ENCODE measurements around the gene TRIM50. TPM values are rescaled to one million over a fixed set of nuclear protein-coding genes. Genes with fewer than 3 reads are reported as not detected.
"Not testable (repeated sequence)": the region's sequence is repeated elsewhere in the genome, so short reads cannot be mapped to it uniquely, and the experiment has no call there.

The TRIM50 gene
- total and polyA plus RNA-seq, 4 donors, result 0.14 to 1.4 (median 0.15) TPM

DNA sequence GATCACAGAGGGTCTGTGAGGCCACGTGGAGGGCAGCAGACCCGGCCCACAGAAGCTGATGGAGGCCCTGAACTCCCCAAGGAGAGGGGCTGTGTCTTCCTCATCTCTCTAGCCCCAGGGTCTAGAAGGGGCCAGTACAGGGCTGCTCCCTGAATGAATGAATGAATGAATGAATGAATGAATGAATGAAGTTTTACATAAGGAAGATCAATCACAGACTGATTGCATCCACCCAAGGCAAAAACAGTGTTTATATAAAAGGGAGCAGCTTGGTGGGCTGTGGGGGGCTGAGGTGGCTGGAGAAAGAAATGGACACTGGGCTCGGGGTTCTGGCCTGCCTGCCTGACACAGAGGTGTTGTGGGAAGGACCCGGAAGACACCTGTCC lies 14.4 kb downstream of the TRIM50 start (continued):
- TF ChIP-seq, protein P1, sequence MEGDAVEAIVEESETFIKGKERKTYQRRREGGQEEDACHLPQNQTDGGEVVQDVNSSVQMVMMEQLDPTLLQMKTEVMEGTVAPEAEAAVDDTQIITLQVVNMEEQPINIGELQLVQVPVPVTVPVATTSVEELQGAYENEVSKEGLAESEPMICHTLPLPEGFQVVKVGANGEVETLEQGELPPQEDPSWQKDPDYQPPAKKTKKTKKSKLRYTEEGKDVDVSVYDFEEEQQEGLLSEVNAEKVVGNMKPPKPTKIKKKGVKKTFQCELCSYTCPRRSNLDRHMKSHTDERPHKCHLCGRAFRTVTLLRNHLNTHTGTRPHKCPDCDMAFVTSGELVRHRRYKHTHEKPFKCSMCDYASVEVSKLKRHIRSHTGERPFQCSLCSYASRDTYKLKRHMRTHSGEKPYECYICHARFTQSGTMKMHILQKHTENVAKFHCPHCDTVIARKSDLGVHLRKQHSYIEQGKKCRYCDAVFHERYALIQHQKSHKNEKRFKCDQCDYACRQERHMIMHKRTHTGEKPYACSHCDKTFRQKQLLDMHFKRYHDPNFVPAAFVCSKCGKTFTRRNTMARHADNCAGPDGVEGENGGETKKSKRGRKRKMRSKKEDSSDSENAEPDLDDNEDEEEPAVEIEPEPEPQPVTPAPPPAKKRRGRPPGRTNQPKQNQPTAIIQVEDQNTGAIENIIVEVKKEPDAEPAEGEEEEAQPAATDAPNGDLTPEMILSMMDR (IDR thresholded peaks at IDR 0.05; ENCODE audit: low read depth, low read length, missing input control), result no peak

DNA sequence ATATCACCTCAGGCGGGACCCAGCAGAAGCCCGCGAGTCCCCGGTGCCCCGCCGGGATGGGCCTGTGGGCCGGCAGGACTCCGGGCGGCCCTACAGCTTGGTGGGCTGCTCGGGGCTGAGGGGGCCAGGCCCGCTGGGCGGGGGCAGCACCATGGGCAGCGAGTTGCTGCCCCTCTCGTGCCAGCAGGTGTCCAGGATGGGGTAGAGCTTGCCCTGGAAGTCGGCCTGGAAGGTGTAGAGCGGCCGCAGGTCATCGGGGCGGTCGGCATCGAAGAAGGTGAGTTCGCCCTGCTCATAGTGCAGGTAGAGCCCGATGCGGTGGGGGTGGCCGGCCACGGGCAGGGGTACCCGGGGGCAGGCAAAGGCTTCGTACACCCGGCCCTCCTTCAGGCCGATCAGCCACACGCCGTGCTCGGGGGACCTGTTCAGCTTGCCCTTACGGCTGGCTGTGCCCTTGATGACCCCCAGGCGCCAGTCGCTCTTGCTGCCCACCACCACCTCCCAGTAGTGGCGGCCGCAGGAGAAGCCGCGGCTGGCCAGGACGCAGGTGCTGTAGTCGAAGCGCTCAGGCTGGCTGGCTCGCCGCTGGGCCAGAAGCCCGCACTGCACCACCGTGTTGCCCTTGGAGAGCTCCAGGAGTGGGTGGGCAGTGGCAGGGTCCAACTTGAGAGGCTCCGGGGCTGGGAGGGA lies 14.9 kb downstream of the TRIM50 start:
- WGBS, result 96% methylated on average over 48 of the region's 48 CpGs
- no peaks in the 10 kb centered on the region for H3K27me3 ChIP-seq (ENCODE audit: control insufficient read depth in 4 of 4, insufficient read depth in 4 of 4, low read length in 3 of 4)
- H3K4me3 ChIP-seq (ENCODE audit: low read depth in 1 of 3, low read length in 3 of 3), result no peak overlapping the region
- no peak overlapping the region for H3K9ac ChIP-seq (ENCODE audit: low read depth in 1 of 2, low read length in 2 of 2)
- no peak overlapping the region for H3K27ac ChIP-seq (ENCODE audit: low read depth in 1 of 2, low read length in 2 of 2)
- no peak for DNase-seq (ENCODE audit: low spot score)
- TF ChIP-seq RXRA (IDR thresholded peaks at IDR 0.05) (no peak), TAF1 (conservative IDR thresholded peaks at IDR 0.05) (no peak), GABPA (IDR thresholded peaks at IDR 0.05 in 1 of 2, conservative IDR thresholded peaks at IDR 0.05 in 1 of 2) (no peak), HNF4A (conservative IDR thresholded peaks at IDR 0.05) (no peak), EGR1 (IDR thresholded peaks at IDR 0.05; ENCODE audit: low read depth in 2 of 2) (no peak)
- TF ChIP-seq, protein P2, sequence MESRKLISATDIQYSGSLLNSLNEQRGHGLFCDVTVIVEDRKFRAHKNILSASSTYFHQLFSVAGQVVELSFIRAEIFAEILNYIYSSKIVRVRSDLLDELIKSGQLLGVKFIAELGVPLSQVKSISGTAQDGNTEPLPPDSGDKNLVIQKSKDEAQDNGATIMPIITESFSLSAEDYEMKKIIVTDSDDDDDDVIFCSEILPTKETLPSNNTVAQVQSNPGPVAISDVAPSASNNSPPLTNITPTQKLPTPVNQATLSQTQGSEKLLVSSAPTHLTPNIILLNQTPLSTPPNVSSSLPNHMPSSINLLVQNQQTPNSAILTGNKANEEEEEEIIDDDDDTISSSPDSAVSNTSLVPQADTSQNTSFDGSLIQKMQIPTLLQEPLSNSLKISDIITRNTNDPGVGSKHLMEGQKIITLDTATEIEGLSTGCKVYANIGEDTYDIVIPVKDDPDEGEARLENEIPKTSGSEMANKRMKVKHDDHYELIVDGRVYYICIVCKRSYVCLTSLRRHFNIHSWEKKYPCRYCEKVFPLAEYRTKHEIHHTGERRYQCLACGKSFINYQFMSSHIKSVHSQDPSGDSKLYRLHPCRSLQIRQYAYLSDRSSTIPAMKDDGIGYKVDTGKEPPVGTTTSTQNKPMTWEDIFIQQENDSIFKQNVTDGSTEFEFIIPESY (IDR thresholded peaks at IDR 0.05), result no peak
- no peaks in the 10 kb centered on the region for H3K36me3 ChIP-seq (ENCODE audit: control insufficient read depth in 4 of 4, insufficient read depth in 3 of 4, low read depth in 1 of 4, low read length in 3 of 4)
- H3K4me1 ChIP-seq (ENCODE audit: control insufficient read depth in 4 of 4, insufficient read depth in 4 of 4, low read length in 3 of 4), result peaks cover 2 to 3% (median 2%) of the 10 kb centered on the region in 4 donors
- H3K9me3 ChIP-seq (ENCODE audit: control insufficient read depth in 4 of 4, low read length in 3 of 4), result no peaks in the 10 kb centered on the region

GRCh38 chr7:73311421-73311820 lies 16.5 kb downstream of the TRIM50 start:
- not testable (repeated sequence) for DNase-seq (ENCODE audit: low spot score); H3K27ac ChIP-seq (ENCODE audit: low read depth in 1 of 2, low read length in 2 of 2); H3K9me3 ChIP-seq (ENCODE audit: control insufficient read depth in 4 of 4, low read length in 3 of 4); H3K4me3 ChIP-seq (ENCODE audit: low read depth in 1 of 3, low read length in 3 of 3); H3K36me3 ChIP-seq (ENCODE audit: control insufficient read depth in 4 of 4, insufficient read depth in 3 of 4, low read depth in 1 of 4, low read length in 3 of 4); H3K4me1 ChIP-seq (ENCODE audit: control insufficient read depth in 4 of 4, insufficient read depth in 4 of 4, low read length in 3 of 4); H3K9ac ChIP-seq (ENCODE audit: low read depth in 1 of 2, low read length in 2 of 2); H3K27me3 ChIP-seq (ENCODE audit: control insufficient read depth in 4 of 4, insufficient read depth in 4 of 4, low read length in 3 of 4)
- 95% methylated on average over 7 of the region's 7 CpGs for WGBS

DNA sequence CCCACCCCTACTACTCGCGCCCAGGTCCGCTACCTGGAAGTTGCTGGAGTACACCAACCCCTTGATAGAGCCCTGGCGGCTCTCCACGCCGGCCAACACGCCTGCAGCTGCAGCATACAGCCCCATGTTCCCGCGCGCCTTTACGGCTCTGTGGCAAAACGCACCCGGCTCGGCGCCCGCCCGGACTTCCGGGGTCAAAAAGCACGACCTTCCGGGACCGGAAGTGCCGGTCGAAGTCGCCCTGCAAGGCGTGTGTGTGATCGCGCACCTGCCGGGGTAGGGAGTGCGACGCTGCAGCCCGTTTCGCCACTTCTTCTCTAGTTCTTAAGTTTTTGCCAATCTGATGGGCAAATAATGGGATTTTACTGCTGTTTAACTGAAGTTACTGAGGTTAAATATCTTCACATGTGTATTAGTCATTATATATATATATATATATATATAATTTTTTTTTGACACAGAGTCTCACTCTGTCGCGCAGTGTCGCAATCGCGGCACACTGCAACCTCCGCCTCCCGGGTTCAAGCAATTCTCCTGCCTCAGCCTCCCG lies 19.1 kb downstream of the TRIM50 start, which contains the start of gene NSUN5:
Gene NSUN5, minus strand, starts transcription at position 162 of the 550 bp plus-strand sequence. Its CDS starts 36 bp downstream, at position 126.
- peaks cover 2 to 9% (median 6%) of the 10 kb centered on the region in 4 donors for H3K4me1 ChIP-seq (ENCODE audit: control insufficient read depth in 4 of 4, insufficient read depth in 4 of 4, low read length in 3 of 4)
- H3K9ac ChIP-seq (ENCODE audit: low read depth in 1 of 2, low read length in 2 of 2), result peak within 1 kb of the TSS in 1 of 2 donors; percentile 19
- H3K36me3 ChIP-seq (ENCODE audit: control insufficient read depth in 4 of 4, insufficient read depth in 3 of 4, low read depth in 1 of 4, low read length in 3 of 4), result peaks cover 3 to 18% (median 7%) of the 10 kb centered on the region in 4 donors
- peak; percentile 83 for DNase-seq (ENCODE audit: low spot score)
- H3K27me3 ChIP-seq (ENCODE audit: control insufficient read depth in 4 of 4, insufficient read depth in 4 of 4, low read length in 3 of 4), result no peaks in the 10 kb centered on the region
- peak within 1 kb of the TSS; percentile 88 to 95 (median 90) for H3K4me3 ChIP-seq (ENCODE audit: low read depth in 1 of 3, low read length in 3 of 3)
- WGBS, result 12% methylated on average over 40 of the region's 40 CpGs
- H3K9me3 ChIP-seq (ENCODE audit: control insufficient read depth in 4 of 4, low read length in 3 of 4), result no peaks in the 10 kb centered on the region
- no peak within 1 kb of the TSS for H3K27ac ChIP-seq (ENCODE audit: low read depth in 1 of 2, low read length in 2 of 2)
- no peak for TF ChIP-seq FOXA2 (IDR thresholded peaks at IDR 0.05)
- TF ChIP-seq FOXA1 (IDR thresholded peaks at IDR 0.05), result no peak
- TF ChIP-seq, protein P2 (IDR thresholded peaks at IDR 0.05), result no peak
- peak; percentile 80 for TF ChIP-seq HNF4G (IDR thresholded peaks at IDR 0.05)
- no peak for TF ChIP-seq TAF1 (conservative IDR thresholded peaks at IDR 0.05)
- TF ChIP-seq EGR1 (IDR thresholded peaks at IDR 0.05; ENCODE audit: low read depth in 2 of 2), result peak; percentile 93 to 95
- TF ChIP-seq, protein P1 (IDR thresholded peaks at IDR 0.05; ENCODE audit: low read depth, low read length, missing input control), result no peak
- TF ChIP-seq GABPA (IDR thresholded peaks at IDR 0.05 in 1 of 2, conservative IDR thresholded peaks at IDR 0.05 in 1 of 2), result peak; percentile 80 to 95

Data from liver (tissue), 9 donors.